Endodermal cell (in vitro differentiated cells): ENCODE results near the gene CHCHD3. TPM values are rescaled to one million over a fixed set of nuclear protein-coding genes. Genes with fewer than 3 reads are reported as not detected.

ENCODE experiments used
- DNase-seq: peaks from one replicate; pipeline ENCODE4 v3.0.0-alpha.2; 2017
- H3K27ac ChIP-seq: 2 replicates; pipeline ENCODE4 v1.5.1; 2013; ENCODE audit warnings: mild to moderate bottlenecking, low read depth, low read length, moderate library complexity
- H3K27me3 ChIP-seq: 2 replicates; pipeline ENCODE4 v1.6.1; 2013; ENCODE audit warnings: mild to moderate bottlenecking, low read length, moderate library complexity; ENCODE audit not compliant: insufficient read depth, control insufficient read depth, poor library complexity, severe bottlenecking
- H3K36me3 ChIP-seq: 2 replicates; pipeline ENCODE4 v1.7.0; 2013; ENCODE audit warnings: mild to moderate bottlenecking, low read length, moderate library complexity; ENCODE audit not compliant: control insufficient read depth, insufficient read depth
- H3K4me1 ChIP-seq: one replicate; pipeline ENCODE4 v1.7.0; 2013; ENCODE audit warnings: low read length; ENCODE audit not compliant: control insufficient read depth, insufficient read depth
- H3K4me3 ChIP-seq: 2 replicates; pipeline ENCODE4 v1.5.1; 2013; ENCODE audit warnings: mild to moderate bottlenecking, low read length, moderate library complexity
- H3K9ac ChIP-seq: 2 replicates; pipeline ENCODE4 v1.6.1; 2013; ENCODE audit warnings: mild to moderate bottlenecking, low read length, moderate library complexity; ENCODE audit not compliant: poor library complexity, severe bottlenecking; ENCODE audit errors: extremely low read depth
- H3K9me3 ChIP-seq: 2 replicates; pipeline ENCODE4 v1.6.1; 2013; ENCODE audit warnings: mild to moderate bottlenecking, low read length, moderate library complexity; ENCODE audit not compliant: control insufficient read depth
- H3K27ac Mint-ChIP-seq: 2 replicates; pipeline ENCODE4 v1.8.0; 2020; ENCODE audit warnings: mixed read lengths
- H3K27me3 Mint-ChIP-seq: 2 replicates; pipeline ENCODE4 v1.8.0; 2021; ENCODE audit warnings: mild to moderate bottlenecking, mixed read lengths; ENCODE audit not compliant: insufficient read depth
- H3K36me3 Mint-ChIP-seq: 2 replicates; pipeline ENCODE4 v1.8.0; 2020; ENCODE audit warnings: low read depth, mixed read lengths
- H3K4me1 Mint-ChIP-seq: 2 replicates; pipeline ENCODE4 v1.8.0; 2020; ENCODE audit warnings: mixed read lengths
- H3K4me3 Mint-ChIP-seq: 2 replicates; pipeline ENCODE4 v1.8.0; 2020; ENCODE audit warnings: mild to moderate bottlenecking, moderate library complexity, mixed read lengths
- H3K9me3 Mint-ChIP-seq: 2 replicates; pipeline ENCODE4 v1.8.0; 2020; ENCODE audit warnings: mild to moderate bottlenecking, mixed read lengths
- WGBS, 2 experiments: methylation state at CpG; one replicate each; pipeline versions ENCODE4 v1.1.5 to v1.1.7; 2013; ENCODE audit warnings: missing lambda C conversion rate in 2 of 2, mixed read lengths in 1 of 2; ENCODE audit not compliant: insufficient coverage in 1 of 2, insufficient read length in 1 of 2; 5-methylcytosine and 5-hydroxymethylcytosine counted together
- total RNA-seq, 2 donors: library from RNA; stranded (reverse); fragmentation: NEBNext Ultra II Directional in 1 of 2; extraction: Animal tissue kit (Norgen Biotek cat#: 25700) in 1 of 2; gene quantifications; 2 replicates in 1 of 2; 3 replicates in 1 of 2; pipeline ENCODE4 v1.2.1, GENCODE V29; 2021
- TF ChIP-seq, protein P1 (sequence below): fragments of 200-600 bp; sonication (generic); conservative IDR thresholded peaks from 2 replicates; pipeline ENCODE4 v1.5.0; 2021; ENCODE audit warnings: antibody characterized with exemption, mild to moderate bottlenecking

CHCHD3 gene
- total RNA-seq, 2 donors from 2014 or later = 70.4 to 75.2 TPM

DNA sequence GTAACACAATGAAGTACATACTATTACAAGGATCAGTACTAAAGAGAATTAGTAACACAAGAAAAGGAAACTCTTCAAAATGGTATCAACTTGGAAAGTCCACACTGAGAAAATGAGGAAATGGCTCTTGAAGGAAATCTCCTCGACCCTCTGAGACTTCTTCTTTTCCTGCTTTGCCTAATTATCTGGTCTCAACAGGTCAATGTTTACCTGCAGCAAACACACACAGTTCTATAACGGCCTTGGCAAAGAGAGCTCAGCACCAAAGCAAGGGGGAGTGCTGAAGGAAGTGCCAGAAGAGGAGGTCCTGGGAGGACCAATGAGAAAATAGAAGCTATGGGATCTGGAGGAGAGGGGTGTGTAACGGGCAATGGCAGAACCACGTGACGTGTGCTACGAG is 21.9 kb downstream of the CHCHD3 start:
- Histone ChIP-seq H3K27me3 (no peaks in the 10 kb centered on the region), H3K4me3 (no peak overlapping the region), H3K27ac (no peak overlapping the region), H3K9ac (no peak overlapping the region), H3K36me3 (no peaks in the 10 kb centered on the region), H3K4me1 (no peaks in the 10 kb centered on the region), H3K9me3 (no peaks in the 10 kb centered on the region)
- peaks cover 19% of the 10 kb centered on the region for H3K4me1 Mint-ChIP-seq
- no peak for DNase-seq
- no peaks in the 10 kb centered on the region for H3K9me3 Mint-ChIP-seq
- H3K27ac Mint-ChIP-seq = no peak overlapping the region
- H3K4me3 Mint-ChIP-seq = no peak overlapping the region
- H3K36me3 Mint-ChIP-seq = peaks cover 4% of the 10 kb centered on the region
- TF ChIP-seq, protein P1, sequence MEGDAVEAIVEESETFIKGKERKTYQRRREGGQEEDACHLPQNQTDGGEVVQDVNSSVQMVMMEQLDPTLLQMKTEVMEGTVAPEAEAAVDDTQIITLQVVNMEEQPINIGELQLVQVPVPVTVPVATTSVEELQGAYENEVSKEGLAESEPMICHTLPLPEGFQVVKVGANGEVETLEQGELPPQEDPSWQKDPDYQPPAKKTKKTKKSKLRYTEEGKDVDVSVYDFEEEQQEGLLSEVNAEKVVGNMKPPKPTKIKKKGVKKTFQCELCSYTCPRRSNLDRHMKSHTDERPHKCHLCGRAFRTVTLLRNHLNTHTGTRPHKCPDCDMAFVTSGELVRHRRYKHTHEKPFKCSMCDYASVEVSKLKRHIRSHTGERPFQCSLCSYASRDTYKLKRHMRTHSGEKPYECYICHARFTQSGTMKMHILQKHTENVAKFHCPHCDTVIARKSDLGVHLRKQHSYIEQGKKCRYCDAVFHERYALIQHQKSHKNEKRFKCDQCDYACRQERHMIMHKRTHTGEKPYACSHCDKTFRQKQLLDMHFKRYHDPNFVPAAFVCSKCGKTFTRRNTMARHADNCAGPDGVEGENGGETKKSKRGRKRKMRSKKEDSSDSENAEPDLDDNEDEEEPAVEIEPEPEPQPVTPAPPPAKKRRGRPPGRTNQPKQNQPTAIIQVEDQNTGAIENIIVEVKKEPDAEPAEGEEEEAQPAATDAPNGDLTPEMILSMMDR = no peak
- 82 to 93% methylated on average over 5 to 6 of the region's 6 CpGs for WGBS, 2 experiments
- H3K27me3 Mint-ChIP-seq = no peaks in the 10 kb centered on the region

DNA sequence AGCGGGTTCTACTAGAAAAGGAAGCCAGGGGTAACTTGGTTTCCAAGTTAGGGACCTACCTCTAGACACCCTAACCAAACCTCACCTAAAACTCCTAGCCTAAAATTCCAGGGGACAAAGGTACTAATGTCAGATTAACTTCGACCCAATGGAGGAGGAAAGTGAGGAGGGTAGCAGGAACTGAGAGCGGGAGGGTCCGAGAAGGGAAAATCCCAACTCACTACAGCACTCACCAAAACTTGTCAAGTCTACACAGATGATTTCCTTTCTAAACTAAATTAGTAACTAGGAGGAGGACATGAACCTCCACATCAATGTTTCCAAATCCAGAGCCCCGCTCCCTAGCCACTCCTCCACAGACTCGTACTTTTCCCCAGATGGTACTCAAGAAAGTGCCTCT is 22.6 kb downstream of the CHCHD3 start:
- no peaks in the 10 kb centered on the region for H3K27me3 Mint-ChIP-seq
- TF ChIP-seq, protein P1 = no peak

DNA sequence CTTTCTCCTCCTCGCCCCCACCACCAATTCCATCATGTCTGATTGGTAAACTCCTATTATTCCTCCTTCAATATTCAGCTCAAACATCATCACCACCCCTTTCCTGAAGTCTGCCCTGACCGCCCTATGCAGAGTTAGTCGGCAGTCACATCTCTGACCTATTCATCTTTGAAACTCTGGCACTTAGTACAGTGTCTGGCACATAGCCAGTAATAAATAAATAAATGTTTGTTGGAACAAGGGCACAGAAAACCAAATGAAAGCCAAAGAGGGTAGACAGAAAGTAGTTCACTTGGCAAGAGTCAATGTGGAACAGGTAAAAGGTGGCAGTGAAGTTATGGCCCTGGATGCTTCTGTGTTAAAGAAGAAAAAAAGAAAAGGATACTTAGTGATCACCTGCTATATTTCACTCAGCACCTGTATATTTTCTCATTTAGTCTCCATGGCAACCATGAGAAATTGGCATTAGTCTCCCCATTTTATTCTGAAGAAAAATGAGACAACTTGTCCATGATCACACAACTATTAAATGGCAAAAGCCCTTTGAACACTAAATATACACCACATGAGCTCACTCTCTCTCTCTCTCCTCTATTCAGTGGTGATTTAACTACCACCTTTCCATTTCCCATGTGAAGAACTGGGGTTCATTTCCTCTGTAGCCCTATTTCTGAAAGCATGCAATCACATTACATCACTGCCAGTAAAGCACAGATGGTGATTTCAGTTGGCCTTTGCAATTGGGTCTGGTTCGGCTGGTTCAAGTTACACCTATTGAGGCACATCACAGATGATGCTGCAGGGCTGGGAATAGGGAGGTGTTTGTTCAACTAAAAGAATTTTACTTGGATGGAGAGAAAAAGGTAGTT is 25.3 kb downstream of the CHCHD3 start:
- Mint-ChIP-seq H3K9me3 (no peaks in the 10 kb centered on the region), H3K4me1 (peaks cover 28% of the 10 kb centered on the region), H3K27me3 (no peaks in the 10 kb centered on the region), H3K4me3 (no peak overlapping the region), H3K27ac (no peak overlapping the region), H3K36me3 (peaks cover 4% of the 10 kb centered on the region)
- no peak for DNase-seq
- H3K4me1 ChIP-seq = peaks cover 5% of the 10 kb centered on the region
- H3K9ac ChIP-seq = no peak overlapping the region
- no peak overlapping the region for H3K27ac ChIP-seq
- H3K4me3 ChIP-seq = no peak overlapping the region
- TF ChIP-seq, protein P1 = no peak
- H3K9me3 ChIP-seq = no peaks in the 10 kb centered on the region
- WGBS, 2 experiments = 95 to 100% methylated on average over 3 to 4 of the region's 4 CpGs
- H3K36me3 ChIP-seq = no peaks in the 10 kb centered on the region
- no peaks in the 10 kb centered on the region for H3K27me3 ChIP-seq

More for the DNA sequence above, 22.6 kb downstream of the CHCHD3 start:
- H3K4me3 Mint-ChIP-seq = no peak overlapping the region
- Histone ChIP-seq H3K9ac (no peak overlapping the region), H3K27me3 (no peaks in the 10 kb centered on the region), H3K36me3 (no peaks in the 10 kb centered on the region), H3K4me1 (no peaks in the 10 kb centered on the region), H3K9me3 (no peaks in the 10 kb centered on the region), H3K27ac (no peak overlapping the region), H3K4me3 (no peak overlapping the region)
- DNase-seq = no peak
- WGBS, 2 experiments = 96 to 100% methylated on average over 2 to 4 of the region's 6 CpGs
- H3K9me3 Mint-ChIP-seq = no peaks in the 10 kb centered on the region
- peaks cover 19% of the 10 kb centered on the region for H3K4me1 Mint-ChIP-seq
- H3K36me3 Mint-ChIP-seq = peaks cover 4% of the 10 kb centered on the region
- H3K27ac Mint-ChIP-seq = no peak overlapping the region
